Neural progenitor cell (in vitro differentiated cells): ENCODE results near the gene COA8. TPM values are rescaled to one million over a fixed set of nuclear protein-coding genes. Genes with fewer than 3 reads are reported as not detected.

Source experiments
- DNase-seq: peaks from one replicate; pipeline ENCODE4 v3.0.0-alpha.2; 2016; ENCODE audit warnings: low spot score
- H2AFZ ChIP-seq: fragments of 200-600 bp; sonication (generic); replicated peaks from 2 replicates; pipeline ENCODE4 v1.6.1; 2016; ENCODE audit warnings: antibody characterized with exemption
- H3F3A ChIP-seq: fragments of 200-600 bp; sonication (generic); 2 replicates; pipeline ENCODE4 v1.6.1; 2016; ENCODE audit warnings: antibody characterized with exemption, low read depth
- H3K27ac ChIP-seq: fragments of 200-600 bp; sonication (generic); 2 replicates; pipeline ENCODE4 v1.5.1; 2016; ENCODE audit warnings: mild to moderate bottlenecking
- H3K27me3 ChIP-seq: fragments of 200-600 bp; sonication (generic); 2 replicates; pipeline ENCODE4 v1.6.1; 2016; ENCODE audit warnings: mild to moderate bottlenecking, moderate library complexity
- H3K36me3 ChIP-seq: fragments of 200-600 bp; sonication (generic); 2 replicates; pipeline ENCODE4 v1.5.1; 2016
- H3K4me1 ChIP-seq: fragments of 200-600 bp; sonication (generic); 2 replicates; pipeline ENCODE4 v1.6.1; 2016; ENCODE audit warnings: mixed run types
- H3K4me2 ChIP-seq: fragments of 200-600 bp; sonication (generic); 2 replicates; pipeline ENCODE4 v1.6.1; 2016
- H3K4me3 ChIP-seq: fragments of 200-600 bp; sonication (generic); 2 replicates; pipeline ENCODE4 v1.5.1; 2016
- H3K79me2 ChIP-seq: fragments of 200-600 bp; sonication (generic); 2 replicates; pipeline ENCODE4 v1.6.1; 2016; ENCODE audit warnings: low read depth
- H3K9ac ChIP-seq: fragments of 200-600 bp; sonication (generic); 2 replicates; pipeline ENCODE4 v1.6.1; 2016
- H3K9me3 ChIP-seq: fragments of 200-600 bp; sonication (generic); 2 replicates; pipeline ENCODE4 v1.5.1; 2016; ENCODE audit warnings: low read depth
- H4K20me1 ChIP-seq: fragments of 200-600 bp; sonication (generic); 2 replicates; pipeline ENCODE4 v1.6.1; 2016; ENCODE audit warnings: low read depth
- H3K27ac Mint-ChIP-seq: 3 replicates; pipeline ENCODE4 v1.8.0; 2021; ENCODE audit warnings: mixed read lengths
- H3K27me3 Mint-ChIP-seq: 2 replicates; pipeline ENCODE4 v1.8.0; 2022; ENCODE audit warnings: low read depth, mild to moderate bottlenecking, inconsistent platforms, moderate library complexity, mixed read lengths; ENCODE audit not compliant: insufficient read depth
- H3K36me3 Mint-ChIP-seq: 3 replicates; pipeline ENCODE4 v1.8.0; 2021; ENCODE audit warnings: mixed read lengths
- H3K4me1 Mint-ChIP-seq: 3 replicates; pipeline ENCODE4 v1.8.0; 2021; ENCODE audit warnings: mixed read lengths
- H3K4me3 Mint-ChIP-seq: 3 replicates; pipeline ENCODE4 v1.8.0; 2021; ENCODE audit warnings: mild to moderate bottlenecking, moderate library complexity, mixed read lengths
- H3K9me3 Mint-ChIP-seq: 3 replicates; pipeline ENCODE4 v1.8.0; 2020; ENCODE audit warnings: mixed read lengths
- EZH2 ChIP-seq: fragments of 200-600 bp; sonication (generic); IDR thresholded peaks from 2 replicates; pipeline ENCODE4 v1.6.1; 2017; ENCODE audit warnings: antibody characterized with exemption, mild to moderate bottlenecking, moderate library complexity
- EZH2phosphoT487 ChIP-seq: fragments of 200-600 bp; sonication (generic); IDR thresholded peaks from 2 replicates; pipeline ENCODE4 v1.6.1; 2017; ENCODE audit warnings: antibody characterized with exemption
- total RNA-seq: library from RNA; depleted of rRNA; stranded (reverse); fragments of >200 nt; gene quantifications from 2 replicates; pipeline ENCODE4 v1.2.3, GENCODE V29; 2015; ENCODE audit warnings: low replicate concordance
- TF ChIP-seq, protein P1 (sequence below): fragments of 200-600 bp; sonication (generic); IDR thresholded peaks from 2 replicates; pipeline ENCODE4 v1.5.1; 2017; ENCODE audit warnings: antibody characterized with exemption, mild to moderate bottlenecking

The COA8 gene
- total RNA-seq, 1 donor from 2014 or later, result 72.3 TPM

DNA sequence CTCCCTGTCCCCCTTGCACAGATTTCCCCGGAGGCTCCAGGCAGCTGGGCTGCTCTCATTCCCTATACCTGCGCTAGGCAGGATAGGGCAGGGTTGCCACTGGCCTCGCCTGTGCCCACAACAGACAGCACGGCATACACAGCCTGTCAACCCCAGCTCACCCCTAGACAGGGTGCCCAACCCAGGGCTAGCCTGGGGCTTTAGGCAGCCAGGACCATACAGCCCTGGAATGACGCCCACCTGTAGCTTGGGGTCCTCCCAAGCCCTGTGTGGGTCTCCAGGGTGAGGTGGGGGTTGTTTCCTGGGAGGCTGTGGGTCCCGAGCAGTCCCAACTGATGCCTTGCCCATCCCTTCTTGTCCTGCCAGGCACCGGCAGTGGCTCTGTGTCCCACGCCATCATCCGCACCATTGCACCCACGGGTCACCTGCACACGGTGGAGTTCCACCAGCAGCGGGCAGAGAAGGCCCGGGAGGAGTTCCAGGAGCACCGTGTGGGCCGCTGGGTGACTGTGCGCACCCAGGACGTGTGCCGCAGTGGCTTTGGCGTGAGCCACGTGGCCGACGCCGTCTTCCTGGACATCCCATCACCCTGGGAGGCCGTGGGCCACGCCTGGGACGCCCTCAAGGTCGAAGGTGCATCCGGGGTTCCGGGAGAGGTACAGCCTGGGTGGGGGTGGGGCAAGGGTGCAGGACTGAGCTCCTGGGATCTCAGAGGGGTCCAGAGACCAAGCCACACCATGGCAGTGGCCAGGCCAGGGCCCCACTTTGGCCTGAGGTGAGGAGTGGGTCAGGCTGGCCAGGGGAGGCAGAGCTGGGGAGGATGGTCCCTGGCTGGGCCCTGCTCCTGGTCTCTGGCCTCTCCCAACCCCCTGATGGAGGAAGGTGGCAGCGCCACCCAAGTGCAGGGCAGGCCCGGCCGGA is 30.3 kb upstream of the COA8 start:
- TF ChIP-seq, protein P1, sequence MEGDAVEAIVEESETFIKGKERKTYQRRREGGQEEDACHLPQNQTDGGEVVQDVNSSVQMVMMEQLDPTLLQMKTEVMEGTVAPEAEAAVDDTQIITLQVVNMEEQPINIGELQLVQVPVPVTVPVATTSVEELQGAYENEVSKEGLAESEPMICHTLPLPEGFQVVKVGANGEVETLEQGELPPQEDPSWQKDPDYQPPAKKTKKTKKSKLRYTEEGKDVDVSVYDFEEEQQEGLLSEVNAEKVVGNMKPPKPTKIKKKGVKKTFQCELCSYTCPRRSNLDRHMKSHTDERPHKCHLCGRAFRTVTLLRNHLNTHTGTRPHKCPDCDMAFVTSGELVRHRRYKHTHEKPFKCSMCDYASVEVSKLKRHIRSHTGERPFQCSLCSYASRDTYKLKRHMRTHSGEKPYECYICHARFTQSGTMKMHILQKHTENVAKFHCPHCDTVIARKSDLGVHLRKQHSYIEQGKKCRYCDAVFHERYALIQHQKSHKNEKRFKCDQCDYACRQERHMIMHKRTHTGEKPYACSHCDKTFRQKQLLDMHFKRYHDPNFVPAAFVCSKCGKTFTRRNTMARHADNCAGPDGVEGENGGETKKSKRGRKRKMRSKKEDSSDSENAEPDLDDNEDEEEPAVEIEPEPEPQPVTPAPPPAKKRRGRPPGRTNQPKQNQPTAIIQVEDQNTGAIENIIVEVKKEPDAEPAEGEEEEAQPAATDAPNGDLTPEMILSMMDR, result no peak
- TF ChIP-seq EZH2phosphoT487 (no peak), EZH2 (no peak)
- no peaks in the 10 kb centered on the region for H3K27me3 ChIP-seq
- Mint-ChIP-seq H3K9me3 (no peaks in the 10 kb centered on the region), H3K36me3 (peaks cover 2% of the 10 kb centered on the region), H3K27ac (no peak overlapping the region), H3K27me3 (peaks cover 4% of the 10 kb centered on the region), H3K4me3 (peak overlapping the region; percentile 68), H3K4me1 (peaks cover 18% of the 10 kb centered on the region)
- no peak overlapping the region for H2AFZ ChIP-seq
- no peaks in the 10 kb centered on the region for H3K9me3 ChIP-seq
- H3K4me1 ChIP-seq, result peaks cover 13% of the 10 kb centered on the region
- no peaks in the 10 kb centered on the region for H3K36me3 ChIP-seq
- no peak for DNase-seq
- H3K4me3 ChIP-seq, result no peak overlapping the region
- no peak overlapping the region for H3K4me2 ChIP-seq
- H3F3A ChIP-seq, result no peaks in the 10 kb centered on the region
- H4K20me1 ChIP-seq, result peaks cover 28% of the 10 kb centered on the region
- peaks cover 17% of the 10 kb centered on the region for H3K79me2 ChIP-seq
- H3K27ac ChIP-seq, result no peak overlapping the region
- no peak overlapping the region for H3K9ac ChIP-seq

DNA sequence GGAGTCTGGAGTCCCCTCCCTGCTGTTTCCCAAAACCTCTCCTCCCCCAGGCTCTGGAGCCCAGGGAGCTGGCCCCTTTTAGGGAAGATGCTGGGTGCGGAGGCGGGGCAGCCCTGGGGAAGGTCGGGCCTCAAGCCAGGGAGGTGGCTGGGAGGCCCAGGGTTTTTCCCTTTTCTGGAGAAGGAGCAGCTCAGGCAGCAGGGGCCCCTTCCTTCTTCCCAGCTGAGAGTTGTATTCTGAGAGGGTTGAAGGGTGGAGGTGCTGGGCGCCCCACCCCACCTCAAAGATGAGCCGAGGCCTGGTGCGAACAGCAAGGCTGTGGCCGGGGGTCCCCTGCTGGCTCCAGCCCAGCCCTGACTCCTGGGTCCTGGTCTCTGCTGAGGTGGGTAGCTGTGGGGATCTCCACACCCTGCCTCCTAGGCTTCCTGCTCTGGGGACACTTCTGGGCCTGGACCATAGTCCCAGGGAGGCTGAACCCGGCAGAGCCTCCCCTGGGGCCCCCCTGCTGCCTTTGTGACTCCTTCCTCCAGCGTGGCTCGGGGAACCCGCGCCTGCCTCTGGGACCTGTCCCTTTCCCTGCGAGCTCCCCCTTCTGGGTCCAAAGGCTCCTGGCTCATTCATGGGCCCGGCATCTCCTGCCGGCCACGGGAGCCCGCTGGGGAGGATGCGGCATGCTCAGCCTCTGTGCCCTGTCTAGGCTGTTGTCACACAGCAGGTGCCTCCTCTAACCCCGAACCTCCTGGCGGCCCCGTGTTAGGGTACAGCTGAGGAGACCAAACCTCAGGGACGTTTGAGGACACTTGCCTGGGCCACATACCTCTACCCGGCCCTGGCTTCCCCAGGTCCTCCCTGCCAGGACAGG is 29.4 kb upstream of the COA8 start:
- peaks cover 2% of the 10 kb centered on the region for H3K36me3 Mint-ChIP-seq
- H4K20me1 ChIP-seq, result peaks cover 28% of the 10 kb centered on the region
- H3K79me2 ChIP-seq, result peaks cover 17% of the 10 kb centered on the region
- no peak overlapping the region for H3K27ac Mint-ChIP-seq
- no peaks in the 10 kb centered on the region for H3K9me3 Mint-ChIP-seq
- H3K4me3 ChIP-seq, result no peak overlapping the region
- no peak overlapping the region for H3K4me2 ChIP-seq
- TF ChIP-seq EZH2 (no peak), EZH2phosphoT487 (no peak)
- TF ChIP-seq, protein P1, result no peak
- no peak overlapping the region for H3K27ac ChIP-seq
- H3K9me3 ChIP-seq, result no peaks in the 10 kb centered on the region
- no peaks in the 10 kb centered on the region for H3K27me3 ChIP-seq
- peaks cover 4% of the 10 kb centered on the region for H3K27me3 Mint-ChIP-seq
- no peak overlapping the region for H3K4me3 Mint-ChIP-seq
- no peak overlapping the region for H2AFZ ChIP-seq
- no peak for DNase-seq
- no peak overlapping the region for H3K9ac ChIP-seq
- H3K4me1 Mint-ChIP-seq, result peaks cover 12% of the 10 kb centered on the region
- peaks cover 8% of the 10 kb centered on the region for H3K4me1 ChIP-seq
- H3F3A ChIP-seq, result no peaks in the 10 kb centered on the region
- H3K36me3 ChIP-seq, result no peaks in the 10 kb centered on the region

DNA sequence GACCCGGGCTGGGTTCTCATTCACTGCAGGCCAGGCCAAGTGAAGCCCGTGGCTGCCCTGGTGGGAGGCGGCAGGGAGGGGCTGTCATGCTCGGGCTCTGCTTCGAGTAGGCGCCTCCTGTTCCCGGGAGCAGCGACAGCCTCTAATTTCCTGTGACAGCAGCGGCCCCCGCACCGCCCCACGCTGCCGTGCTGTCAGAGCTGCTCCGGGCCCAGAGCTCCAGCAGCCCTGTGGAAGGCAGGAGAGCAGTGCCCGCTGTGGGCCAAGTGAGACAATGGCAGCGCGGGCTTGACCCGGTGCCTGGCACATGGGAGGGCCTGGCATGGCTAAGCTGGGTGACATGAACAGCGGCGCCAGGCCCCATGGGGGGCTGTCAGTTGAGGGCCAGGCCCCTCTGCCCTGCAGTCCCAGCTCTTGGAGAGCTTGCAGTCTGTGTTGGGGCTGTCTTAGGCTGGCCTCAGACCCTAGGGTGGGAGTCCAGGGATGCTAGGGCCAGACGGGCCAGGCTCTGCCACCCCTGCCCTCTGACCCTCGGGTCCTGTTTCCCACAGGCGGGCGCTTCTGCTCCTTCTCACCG is 28.7 kb upstream of the COA8 start:
- H3K27ac Mint-ChIP-seq, result no peak overlapping the region
- DNase-seq, result no peak
- Histone ChIP-seq H3K27ac (no peak overlapping the region), H4K20me1 (peaks cover 28% of the 10 kb centered on the region), H3K9ac (no peak overlapping the region), H3K4me1 (peaks cover 4% of the 10 kb centered on the region), H3K79me2 (peaks cover 17% of the 10 kb centered on the region), H2AFZ (no peak overlapping the region), H3K4me2 (no peak overlapping the region), H3K4me3 (no peak overlapping the region), H3K27me3 (no peaks in the 10 kb centered on the region), H3K36me3 (no peaks in the 10 kb centered on the region), H3F3A (no peaks in the 10 kb centered on the region), H3K9me3 (no peaks in the 10 kb centered on the region)
- H3K27me3 Mint-ChIP-seq, result peaks cover 4% of the 10 kb centered on the region
- TF ChIP-seq, protein P1, result no peak
- TF ChIP-seq EZH2 (no peak), EZH2phosphoT487 (no peak)
- H3K4me3 Mint-ChIP-seq, result no peak overlapping the region
- H3K4me1 Mint-ChIP-seq, result peaks cover 8% of the 10 kb centered on the region
- no peaks in the 10 kb centered on the region for H3K9me3 Mint-ChIP-seq
- peaks cover 2% of the 10 kb centered on the region for H3K36me3 Mint-ChIP-seq
